ENCODE results near the gene NLRC5.
A peak's percentile ranks its signal among the peaks of the same experiment; 100 is the strongest.

The NLRC5 gene

DNA sequence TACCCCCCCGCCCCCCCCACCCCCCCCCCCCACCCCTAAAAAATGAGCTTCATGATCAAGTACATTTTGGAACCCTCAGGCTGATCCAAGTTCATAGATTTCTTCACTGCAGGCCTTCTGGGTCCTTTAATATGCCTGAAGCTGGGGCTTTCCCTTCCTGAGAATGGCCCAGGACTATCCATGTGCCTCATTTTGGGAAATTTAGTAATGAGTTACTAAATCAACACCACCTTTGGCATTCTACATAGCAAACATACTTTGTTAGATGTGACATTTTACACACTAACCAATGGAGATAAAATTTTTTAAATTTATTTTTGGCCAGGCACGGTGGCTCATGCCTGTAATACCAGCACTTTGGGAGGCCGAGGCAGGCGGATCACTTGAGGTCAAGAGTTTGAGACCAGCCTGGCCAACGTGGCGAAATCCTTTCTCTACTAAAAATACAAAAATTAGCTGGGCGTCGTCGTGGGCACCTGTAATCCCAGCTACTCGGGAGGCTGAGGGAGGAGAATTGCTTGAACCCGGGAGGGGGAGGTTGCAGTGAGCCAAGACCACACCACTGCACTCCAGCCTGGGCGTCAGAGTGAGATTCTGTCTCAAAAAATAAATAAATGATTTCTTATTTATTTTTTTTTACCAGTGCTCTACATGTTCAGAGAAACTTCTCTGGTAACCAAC is 43.4 kb upstream of the NLRC5 start:
- Histone ChIP-seq H3K4me1 (ENCODE audit: control insufficient read depth, insufficient read depth, low read length) (no peaks in the 10 kb centered on the region), H3K9me3 (ENCODE audit: control insufficient read depth, insufficient read depth, low read depth, low read length) (no peaks in the 10 kb centered on the region), H3K4me3 (ENCODE audit: low read depth, low read length) (no peak overlapping the region), H3K36me3 (ENCODE audit: control insufficient read depth in 2 of 2, insufficient read depth in 1 of 2, low read length in 2 of 2) (peaks cover 19 to 44% of the 10 kb centered on the region in 2 experiments), H3K27ac (ENCODE audit: extremely low read depth, low read depth, low read length) (no peak overlapping the region)
- CTCF ChIA-PET, result interaction anchor here (0.6 to 0.8 kb wide), 2 partner anchors 82 to 153 kb away, joined by 3 to 8 read pairs; no protein-coding TSS in a partner anchor
- POLR2A ChIA-PET, result interaction anchor here (4.2 kb wide), 1 partner anchor 13 kb away, joined by 16 read pairs; the partner anchor contains the start of gene HERPUD1
- TF ChIP-seq BCL11B (tag by site-specific recombination; IDR thresholded peaks at IDR 0.05; ENCODE audit: low read depth) (no peak), ZNF121 (tag by site-specific recombination; IDR thresholded peaks at IDR 0.05) (no peak), ZNF660 (tag by site-specific recombination; IDR thresholded peaks at IDR 0.05) (no peak), ZNF510 (tag by site-specific recombination; IDR thresholded peaks at IDR 0.05; ENCODE audit: insufficient replicate concordance) (no peak), ZNF555 (tag by site-specific recombination; conservative IDR thresholded peaks at IDR 0.05) (no peak)

DNA sequence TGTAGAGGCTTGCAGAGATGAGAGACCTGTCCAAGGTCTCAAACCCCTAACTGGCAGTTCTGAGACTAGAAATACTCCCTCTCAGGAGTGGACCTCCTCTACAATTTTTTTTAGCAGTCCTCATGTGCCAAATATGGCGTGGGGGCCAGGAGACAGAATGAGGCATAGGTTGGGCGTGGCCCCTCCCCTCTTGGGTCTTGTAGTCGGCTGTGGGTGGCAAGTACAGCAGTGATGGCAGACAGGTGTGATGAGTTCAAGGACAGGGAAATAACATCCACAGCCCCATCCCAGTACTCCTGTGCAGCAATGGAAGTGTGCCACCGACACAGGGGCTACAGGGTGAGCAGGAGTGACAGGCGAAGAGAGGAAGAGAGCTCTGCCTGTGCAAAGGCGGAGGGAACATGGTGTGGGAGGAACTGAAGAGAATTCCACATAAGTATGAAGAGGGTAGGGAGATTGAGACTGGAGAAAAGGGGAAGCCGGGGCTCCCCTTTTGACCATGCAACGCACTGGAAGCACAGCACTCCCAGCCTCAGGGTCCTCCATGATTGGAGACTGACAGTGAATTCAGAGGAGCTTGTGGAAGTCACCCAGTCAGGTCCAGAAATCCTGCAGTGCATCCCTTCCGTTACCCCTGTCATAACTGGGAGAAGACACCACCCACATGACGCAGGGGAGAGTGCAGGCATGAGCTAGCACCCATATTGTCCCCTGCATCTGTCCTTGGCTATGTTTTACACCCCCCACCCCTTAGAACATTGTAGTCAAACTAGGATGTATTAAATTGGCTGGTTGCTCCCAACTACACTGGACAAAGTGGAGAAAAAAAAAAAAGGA is 42.4 kb upstream of the NLRC5 start:
- ChIA-PET POLR2A (interaction anchor here (0.6 to 4.2 kb wide), 5 partner anchors 10 to 92 kb away, joined by 3 to 16 read pairs (median 6); partner anchors contain the start of gene HERPUD1), CTCF (interaction anchor here (0.6 to 1.8 kb wide), 6 partner anchors 18 to 1047 kb away, joined by 3 to 9 read pairs (median 4); partner anchors contain the start of gene NLRC5)
- H3K4me3 ChIP-seq (ENCODE audit: low read depth, low read length), result no peak overlapping the region
- H3K9me3 ChIP-seq (ENCODE audit: control insufficient read depth, insufficient read depth, low read depth, low read length), result no peaks in the 10 kb centered on the region
- no peak overlapping the region for H3K27ac ChIP-seq (ENCODE audit: extremely low read depth, low read depth, low read length)
- H3K36me3 ChIP-seq (ENCODE audit: control insufficient read depth in 2 of 2, insufficient read depth in 1 of 2, low read length in 2 of 2), result peaks cover 19 to 35% of the 10 kb centered on the region in 2 experiments
- no peaks in the 10 kb centered on the region for H3K4me1 ChIP-seq (ENCODE audit: control insufficient read depth, insufficient read depth, low read length)
- TF ChIP-seq ZNF585B (tag by site-specific recombination; IDR thresholded peaks at IDR 0.05) (no peak), ZNF169 (tag by site-specific recombination; IDR thresholded peaks at IDR 0.05) (no peak), ZFHX2 (tag by site-specific recombination; conservative IDR thresholded peaks at IDR 0.05) (peak; percentile 46), ZNF311 (tag by site-specific recombination; IDR thresholded peaks at IDR 0.05; ENCODE audit: borderline replicate concordance) (no peak), EGR2 (tag by site-specific recombination; IDR thresholded peaks at IDR 0.05; ENCODE audit: low read depth) (peak; percentile 18; the same call in 1 of the 2 replicates)
- TF ChIP-seq, protein P1, sequence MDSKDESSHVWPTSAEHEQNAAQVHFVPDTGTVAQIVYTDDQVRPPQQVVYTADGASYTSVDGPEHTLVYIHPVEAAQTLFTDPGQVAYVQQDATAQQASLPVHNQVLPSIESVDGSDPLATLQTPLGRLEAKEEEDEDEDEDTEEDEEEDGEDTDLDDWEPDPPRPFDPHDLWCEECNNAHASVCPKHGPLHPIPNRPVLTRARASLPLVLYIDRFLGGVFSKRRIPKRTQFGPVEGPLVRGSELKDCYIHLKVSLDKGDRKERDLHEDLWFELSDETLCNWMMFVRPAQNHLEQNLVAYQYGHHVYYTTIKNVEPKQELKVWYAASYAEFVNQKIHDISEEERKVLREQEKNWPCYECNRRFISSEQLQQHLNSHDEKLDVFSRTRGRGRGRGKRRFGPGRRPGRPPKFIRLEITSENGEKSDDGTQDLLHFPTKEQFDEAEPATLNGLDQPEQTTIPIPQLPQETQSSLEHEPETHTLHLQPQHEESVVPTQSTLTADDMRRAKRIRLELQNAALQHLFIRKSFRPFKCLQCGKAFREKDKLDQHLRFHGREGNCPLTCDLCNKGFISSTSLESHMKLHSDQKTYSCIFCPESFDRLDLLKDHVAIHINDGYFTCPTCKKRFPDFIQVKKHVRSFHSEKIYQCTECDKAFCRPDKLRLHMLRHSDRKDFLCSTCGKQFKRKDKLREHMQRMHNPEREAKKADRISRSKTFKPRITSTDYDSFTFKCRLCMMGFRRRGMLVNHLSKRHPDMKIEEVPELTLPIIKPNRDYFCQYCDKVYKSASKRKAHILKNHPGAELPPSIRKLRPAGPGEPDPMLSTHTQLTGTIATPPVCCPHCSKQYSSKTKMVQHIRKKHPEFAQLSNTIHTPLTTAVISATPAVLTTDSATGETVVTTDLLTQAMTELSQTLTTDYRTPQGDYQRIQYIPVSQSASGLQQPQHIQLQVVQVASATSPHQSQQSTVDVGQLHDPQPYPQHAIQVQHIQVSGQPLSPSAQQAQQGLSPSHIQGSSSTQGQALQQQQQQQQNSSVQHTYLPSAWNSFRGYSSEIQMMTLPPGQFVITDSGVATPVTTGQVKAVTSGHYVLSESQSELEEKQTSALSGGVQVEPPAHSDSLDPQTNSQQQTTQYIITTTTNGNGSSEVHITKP (tag by site-specific recombination; IDR thresholded peaks at IDR 0.05), result peak; percentile 15; the same call in 1 of the 2 replicates
- TF ChIP-seq, protein P2, sequence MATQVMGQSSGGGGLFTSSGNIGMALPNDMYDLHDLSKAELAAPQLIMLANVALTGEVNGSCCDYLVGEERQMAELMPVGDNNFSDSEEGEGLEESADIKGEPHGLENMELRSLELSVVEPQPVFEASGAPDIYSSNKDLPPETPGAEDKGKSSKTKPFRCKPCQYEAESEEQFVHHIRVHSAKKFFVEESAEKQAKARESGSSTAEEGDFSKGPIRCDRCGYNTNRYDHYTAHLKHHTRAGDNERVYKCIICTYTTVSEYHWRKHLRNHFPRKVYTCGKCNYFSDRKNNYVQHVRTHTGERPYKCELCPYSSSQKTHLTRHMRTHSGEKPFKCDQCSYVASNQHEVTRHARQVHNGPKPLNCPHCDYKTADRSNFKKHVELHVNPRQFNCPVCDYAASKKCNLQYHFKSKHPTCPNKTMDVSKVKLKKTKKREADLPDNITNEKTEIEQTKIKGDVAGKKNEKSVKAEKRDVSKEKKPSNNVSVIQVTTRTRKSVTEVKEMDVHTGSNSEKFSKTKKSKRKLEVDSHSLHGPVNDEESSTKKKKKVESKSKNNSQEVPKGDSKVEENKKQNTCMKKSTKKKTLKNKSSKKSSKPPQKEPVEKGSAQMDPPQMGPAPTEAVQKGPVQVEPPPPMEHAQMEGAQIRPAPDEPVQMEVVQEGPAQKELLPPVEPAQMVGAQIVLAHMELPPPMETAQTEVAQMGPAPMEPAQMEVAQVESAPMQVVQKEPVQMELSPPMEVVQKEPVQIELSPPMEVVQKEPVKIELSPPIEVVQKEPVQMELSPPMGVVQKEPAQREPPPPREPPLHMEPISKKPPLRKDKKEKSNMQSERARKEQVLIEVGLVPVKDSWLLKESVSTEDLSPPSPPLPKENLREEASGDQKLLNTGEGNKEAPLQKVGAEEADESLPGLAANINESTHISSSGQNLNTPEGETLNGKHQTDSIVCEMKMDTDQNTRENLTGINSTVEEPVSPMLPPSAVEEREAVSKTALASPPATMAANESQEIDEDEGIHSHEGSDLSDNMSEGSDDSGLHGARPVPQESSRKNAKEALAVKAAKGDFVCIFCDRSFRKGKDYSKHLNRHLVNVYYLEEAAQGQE (tag by site-specific recombination; IDR thresholded peaks at IDR 0.05), result peak; percentile 60
